ENCODE results near the gene ACSF3. TPM values are rescaled to one million over a fixed set of nuclear protein-coding genes. Genes with fewer than 3 reads are reported as not detected.

The ACSF3 gene
- total RNA-seq, 1 donor from 2014 or later = 14.1 TPM

DNA sequence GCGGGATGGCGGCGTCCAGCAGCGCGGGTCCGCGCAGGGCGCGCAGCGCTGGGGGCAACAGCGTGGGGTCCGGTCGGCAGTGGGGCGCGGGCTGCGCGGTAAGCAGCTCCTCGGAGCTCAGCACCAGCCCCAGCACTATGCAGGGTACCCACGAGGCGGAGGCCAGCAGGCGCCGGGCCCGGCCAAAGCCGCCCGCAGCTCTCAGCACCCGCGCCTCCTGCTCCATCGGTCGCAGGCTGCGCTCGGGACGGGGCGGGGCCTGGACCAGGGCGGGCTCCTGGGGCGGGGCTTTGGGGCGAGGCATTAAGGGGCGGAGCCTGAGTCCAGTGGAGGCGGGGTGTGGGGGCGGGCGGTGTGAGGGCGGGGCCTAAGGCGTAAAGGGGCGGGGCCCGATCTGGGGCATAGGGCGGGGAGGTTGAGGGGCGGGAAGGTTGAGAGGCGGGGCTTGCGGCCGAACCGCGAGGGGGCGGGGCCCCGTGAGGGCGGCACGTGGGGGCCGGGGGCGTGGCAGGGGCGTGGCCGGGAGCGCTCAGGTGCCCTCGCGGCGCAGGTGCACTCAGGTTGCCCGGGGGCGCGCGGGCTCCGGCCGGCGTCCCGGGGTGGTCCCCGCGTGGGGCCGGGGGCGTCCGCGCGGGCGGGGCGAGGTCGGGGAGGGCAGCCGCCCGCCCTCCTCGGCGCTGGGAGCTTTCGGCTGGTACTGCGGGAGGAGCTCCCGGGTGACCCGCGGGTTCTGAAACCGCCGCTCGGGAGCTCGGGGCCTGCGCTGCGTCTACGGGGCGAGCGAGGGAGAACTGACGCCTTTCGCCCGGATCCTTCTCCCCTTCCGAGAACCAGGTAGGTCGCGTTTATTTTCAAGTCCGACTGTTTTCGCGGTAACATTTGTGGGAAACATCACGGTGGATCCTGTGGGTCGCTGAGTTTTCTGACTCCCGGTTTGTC is 108.1 kb downstream of the ACSF3 start:
- peak; percentile 94 for ATAC-seq

DNA sequence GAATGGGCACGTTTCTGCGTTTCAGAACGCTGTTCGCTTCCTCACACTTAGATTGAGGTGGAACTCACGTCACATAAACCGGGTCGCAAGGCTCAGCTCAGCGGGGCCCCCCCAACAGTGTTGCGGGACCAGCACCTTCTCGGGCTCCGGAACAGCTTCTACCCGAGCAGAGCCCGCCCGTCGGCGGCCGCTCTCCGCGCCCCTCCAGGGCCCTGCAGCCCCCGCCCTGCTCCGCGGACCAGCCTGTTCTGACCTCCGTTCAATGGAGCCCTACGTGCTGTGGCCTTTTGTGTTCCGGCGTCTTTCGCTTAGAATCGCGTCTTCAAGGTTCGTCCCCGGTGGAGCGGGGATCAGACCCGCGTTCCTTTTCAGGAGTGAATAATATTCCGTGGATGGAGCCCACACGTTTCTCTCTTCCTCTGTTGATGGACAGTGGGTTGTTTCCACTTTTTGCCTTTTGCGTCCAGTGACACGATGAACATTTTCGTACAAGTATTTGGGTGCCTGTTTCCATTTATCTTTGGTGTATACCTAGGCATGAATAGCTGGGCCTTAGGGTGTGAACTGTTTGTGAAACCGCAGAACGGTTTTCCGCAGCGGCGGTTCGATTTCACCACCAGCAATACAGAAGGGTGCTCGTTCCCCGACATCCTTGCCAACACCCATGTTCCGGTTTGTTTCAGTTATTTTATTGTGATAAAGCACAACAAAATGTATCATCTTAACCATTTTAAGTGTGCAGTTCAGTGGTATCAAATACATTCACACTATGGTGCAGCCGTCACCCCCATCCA is 109.0 kb downstream of the ACSF3 start:
- ATAC-seq = no peak

Other genes starting within 250 kb of the ACSF3 start
- gene GALNS, start 236.9 kb upstream of the ACSF3 start, total RNA-seq = 17.0 TPM
- gene TRAPPC2L, start 236.7 kb upstream of the ACSF3 start, total RNA-seq = 61.0 TPM
- gene PABPN1L, start 227.2 kb upstream of the ACSF3 start, total RNA-seq = not detected
- gene CBFA2T3, start 116.6 kb upstream of the ACSF3 start, total RNA-seq = 1.1 TPM
- gene CDH15, start 77.9 kb downstream of the ACSF3 start, total RNA-seq = not detected
- gene SLC22A31, start 106.7 kb downstream of the ACSF3 start, total RNA-seq = not detected
- 5.3 TPM for gene ZNF778, start 123.9 kb downstream of the ACSF3 start, total RNA-seq